ENCODE data around the gene CANX.

DNA sequence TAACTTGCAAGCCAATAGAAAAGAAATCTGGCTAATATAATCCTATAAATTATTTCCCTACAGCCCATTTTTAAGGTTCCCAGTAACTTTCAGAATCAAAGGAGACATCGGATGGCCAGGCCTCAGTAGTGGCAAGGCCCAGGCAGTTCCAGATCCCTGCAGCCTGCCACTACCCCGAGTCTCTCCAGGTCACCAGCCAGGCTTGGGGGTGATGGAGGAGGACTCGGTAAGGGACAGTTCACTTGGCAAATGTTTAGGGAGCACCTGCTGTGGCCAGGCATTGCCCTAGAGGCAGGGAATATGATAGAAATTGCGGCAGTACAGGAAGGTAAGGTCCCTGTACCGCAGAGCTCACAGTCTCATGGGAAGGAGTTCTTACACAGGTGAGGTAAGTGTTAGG lies 79.8 kb downstream of the CANX start:
- TF ChIP-seq, protein P1, sequence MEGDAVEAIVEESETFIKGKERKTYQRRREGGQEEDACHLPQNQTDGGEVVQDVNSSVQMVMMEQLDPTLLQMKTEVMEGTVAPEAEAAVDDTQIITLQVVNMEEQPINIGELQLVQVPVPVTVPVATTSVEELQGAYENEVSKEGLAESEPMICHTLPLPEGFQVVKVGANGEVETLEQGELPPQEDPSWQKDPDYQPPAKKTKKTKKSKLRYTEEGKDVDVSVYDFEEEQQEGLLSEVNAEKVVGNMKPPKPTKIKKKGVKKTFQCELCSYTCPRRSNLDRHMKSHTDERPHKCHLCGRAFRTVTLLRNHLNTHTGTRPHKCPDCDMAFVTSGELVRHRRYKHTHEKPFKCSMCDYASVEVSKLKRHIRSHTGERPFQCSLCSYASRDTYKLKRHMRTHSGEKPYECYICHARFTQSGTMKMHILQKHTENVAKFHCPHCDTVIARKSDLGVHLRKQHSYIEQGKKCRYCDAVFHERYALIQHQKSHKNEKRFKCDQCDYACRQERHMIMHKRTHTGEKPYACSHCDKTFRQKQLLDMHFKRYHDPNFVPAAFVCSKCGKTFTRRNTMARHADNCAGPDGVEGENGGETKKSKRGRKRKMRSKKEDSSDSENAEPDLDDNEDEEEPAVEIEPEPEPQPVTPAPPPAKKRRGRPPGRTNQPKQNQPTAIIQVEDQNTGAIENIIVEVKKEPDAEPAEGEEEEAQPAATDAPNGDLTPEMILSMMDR (IDR thresholded peaks at IDR 0.05) = no peak
- TF ChIP-seq POLR2A (IDR thresholded peaks at IDR 0.05) = no peak
